Kidney epithelial cell (primary cell): ENCODE data around the gene CLCN4. TPM values are rescaled to one million over a fixed set of nuclear protein-coding genes. Genes with fewer than 3 reads are reported as not detected.

Experiments used
- DNase-seq: peaks from one replicate; pipeline ENCODE4 v3.0.0-alpha.2; 2010; ENCODE audit warnings: low read depth
- H3K27me3 ChIP-seq: 2 replicates; pipeline ENCODE4 v1.6.0; 2011; ENCODE audit warnings: low read length; ENCODE audit not compliant: control insufficient read depth, insufficient read depth
- H3K36me3 ChIP-seq: 2 replicates; pipeline ENCODE4 v1.5.1; 2011; ENCODE audit warnings: low read length; ENCODE audit not compliant: control insufficient read depth, insufficient read depth
- H3K4me3 ChIP-seq: 2 replicates; pipeline ENCODE4 v1.5.1; 2011; ENCODE audit warnings: low read depth, mild to moderate bottlenecking, control low read depth, low read length
- total RNA-seq: library from RNA; depleted of rRNA; stranded (reverse); fragments of >200 nt; gene quantifications from 2 replicates; pipeline ENCODE4 v1.2.3, GENCODE V29; 2015
- TF ChIP-seq, protein P1 (sequence below): IDR thresholded peaks from 2 replicates; pipeline ENCODE4 v1.5.1; 2011; ENCODE audit warnings: mild to moderate bottlenecking, moderate library complexity, low read length, control low read depth, inconsistent platforms; ENCODE audit not compliant: insufficient read depth, poor library complexity, severe bottlenecking

The CLCN4 gene
- total RNA-seq, 1 donor from 2014 or later = 7.3 TPM

DNA sequence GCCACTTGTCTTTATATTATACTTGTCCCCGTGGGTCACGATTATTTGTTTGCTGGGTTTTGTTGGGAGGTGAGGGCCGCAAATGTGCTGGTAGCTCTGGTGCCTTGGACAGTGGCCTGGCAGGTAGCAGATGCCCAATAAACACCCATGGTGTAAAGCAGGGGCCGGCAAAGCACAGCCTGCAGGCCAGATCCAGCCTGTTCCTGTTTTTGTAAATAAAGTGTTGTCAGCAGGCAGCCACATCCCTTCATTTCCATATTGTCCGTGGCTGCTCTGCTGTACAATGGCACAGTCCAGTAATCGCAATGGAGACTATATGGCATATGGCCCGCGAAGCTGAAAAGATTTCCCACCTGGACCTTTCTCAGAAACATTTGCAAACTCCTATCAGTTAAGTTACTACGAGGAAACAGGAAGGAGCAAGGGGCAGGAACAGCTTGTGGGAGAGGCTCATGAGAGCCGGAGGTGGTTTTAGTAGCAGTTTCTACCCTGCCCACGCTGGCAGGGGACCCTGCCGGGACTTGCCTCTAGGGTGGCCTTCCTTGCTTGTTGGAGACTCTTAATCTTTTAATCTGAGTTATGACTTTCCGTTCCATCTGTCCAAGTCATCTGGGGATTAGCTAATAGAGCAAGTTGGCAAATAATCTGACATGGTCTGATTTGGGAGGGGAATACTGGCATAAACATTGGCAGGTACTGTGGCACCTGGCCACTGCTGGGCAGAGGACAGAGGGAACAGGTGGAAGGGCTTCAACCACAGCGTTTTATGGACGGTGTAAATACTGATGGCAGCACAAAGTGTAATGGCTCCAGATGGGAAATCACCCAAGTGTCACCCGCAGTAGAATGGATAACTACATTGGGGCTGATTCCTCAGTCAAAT, 19.6 kb downstream of the CLCN4 start:
- no peak for DNase-seq
- TF ChIP-seq, protein P1, sequence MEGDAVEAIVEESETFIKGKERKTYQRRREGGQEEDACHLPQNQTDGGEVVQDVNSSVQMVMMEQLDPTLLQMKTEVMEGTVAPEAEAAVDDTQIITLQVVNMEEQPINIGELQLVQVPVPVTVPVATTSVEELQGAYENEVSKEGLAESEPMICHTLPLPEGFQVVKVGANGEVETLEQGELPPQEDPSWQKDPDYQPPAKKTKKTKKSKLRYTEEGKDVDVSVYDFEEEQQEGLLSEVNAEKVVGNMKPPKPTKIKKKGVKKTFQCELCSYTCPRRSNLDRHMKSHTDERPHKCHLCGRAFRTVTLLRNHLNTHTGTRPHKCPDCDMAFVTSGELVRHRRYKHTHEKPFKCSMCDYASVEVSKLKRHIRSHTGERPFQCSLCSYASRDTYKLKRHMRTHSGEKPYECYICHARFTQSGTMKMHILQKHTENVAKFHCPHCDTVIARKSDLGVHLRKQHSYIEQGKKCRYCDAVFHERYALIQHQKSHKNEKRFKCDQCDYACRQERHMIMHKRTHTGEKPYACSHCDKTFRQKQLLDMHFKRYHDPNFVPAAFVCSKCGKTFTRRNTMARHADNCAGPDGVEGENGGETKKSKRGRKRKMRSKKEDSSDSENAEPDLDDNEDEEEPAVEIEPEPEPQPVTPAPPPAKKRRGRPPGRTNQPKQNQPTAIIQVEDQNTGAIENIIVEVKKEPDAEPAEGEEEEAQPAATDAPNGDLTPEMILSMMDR = no peak

DNA sequence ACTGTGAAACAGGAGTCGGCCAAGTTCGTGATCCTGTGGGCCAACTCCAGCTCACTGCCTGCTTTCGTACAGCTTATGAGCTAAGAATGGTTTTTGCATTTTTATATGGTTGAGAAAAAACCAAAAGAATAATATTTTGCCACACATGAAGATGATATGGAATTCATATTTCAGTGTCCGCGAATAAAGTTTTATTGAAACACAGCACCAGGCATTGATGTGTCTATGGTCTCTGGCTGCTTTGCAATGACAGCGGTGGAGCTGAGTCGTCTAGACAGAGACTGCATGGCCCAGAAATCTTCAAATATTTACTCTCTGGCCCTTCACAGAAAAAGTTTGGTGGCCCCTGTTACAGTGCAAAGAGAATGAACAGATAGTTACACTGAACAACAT, 20.2 kb downstream of the CLCN4 start:
- no peak overlapping the region for H3K4me3 ChIP-seq
- TF ChIP-seq, protein P1 = no peak
- no peaks in the 10 kb centered on the region for H3K36me3 ChIP-seq
- DNase-seq = no peak
- H3K27me3 ChIP-seq = no peaks in the 10 kb centered on the region

More for the DNA sequence above, 19.6 kb downstream of the CLCN4 start:
- Histone ChIP-seq H3K36me3 (no peaks in the 10 kb centered on the region), H3K4me3 (no peak overlapping the region), H3K27me3 (no peaks in the 10 kb centered on the region)

DNA sequence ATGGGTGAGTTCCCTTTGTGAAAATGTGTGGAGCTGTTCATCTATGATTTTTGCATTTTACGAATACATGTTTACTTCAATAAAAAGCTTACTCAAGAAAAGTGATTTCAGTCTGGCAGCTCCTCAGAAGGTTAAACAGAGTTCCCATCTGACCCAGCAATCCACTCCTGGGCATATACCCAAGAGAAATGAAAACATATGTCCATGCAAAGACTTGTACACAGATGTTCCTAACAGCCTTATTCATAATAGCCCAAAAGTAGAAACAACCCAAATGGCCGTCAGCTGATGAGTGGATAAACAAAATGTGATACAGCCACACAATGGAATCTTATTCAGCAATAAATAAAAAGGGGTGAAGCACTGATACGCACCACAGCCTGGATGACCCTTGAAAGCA, 20.8 kb downstream of the CLCN4 start:
- no peaks in the 10 kb centered on the region for H3K36me3 ChIP-seq
- no peak overlapping the region for H3K4me3 ChIP-seq
- TF ChIP-seq, protein P1 = no peak
- DNase-seq = no peak
- no peaks in the 10 kb centered on the region for H3K27me3 ChIP-seq

DNA sequence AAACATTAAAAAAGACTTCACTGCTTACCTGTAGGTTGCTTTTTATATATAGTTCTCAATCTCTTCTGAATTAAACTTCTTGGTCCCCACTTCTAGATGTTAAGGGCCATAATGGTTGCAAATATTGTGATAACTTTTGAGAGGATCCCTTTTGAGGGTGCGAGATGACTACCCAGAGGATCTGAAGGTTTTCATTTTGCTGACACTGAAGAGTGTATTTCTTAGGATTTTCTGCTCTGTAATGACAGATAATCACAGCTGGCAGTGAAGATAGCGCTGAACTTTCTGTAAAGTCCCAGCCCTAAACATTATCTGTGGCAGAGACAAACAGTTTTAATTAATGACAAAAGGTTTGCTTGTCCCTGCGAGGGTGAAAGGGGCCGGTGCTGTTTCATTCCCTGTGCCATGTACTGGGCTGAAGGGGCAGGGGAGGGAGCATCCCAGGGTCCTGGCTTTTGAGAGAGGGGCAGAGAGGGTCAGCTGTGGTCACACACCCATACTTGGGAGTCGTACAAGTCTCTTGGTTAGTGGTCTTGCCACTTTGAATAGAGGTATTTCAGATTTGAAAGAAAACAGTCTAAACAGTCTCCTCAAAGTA, 22.2 kb downstream of the CLCN4 start:
- TF ChIP-seq, protein P1 = no peak
- Histone ChIP-seq H3K4me3 (no peak overlapping the region), H3K27me3 (no peaks in the 10 kb centered on the region), H3K36me3 (no peaks in the 10 kb centered on the region)
- no peak for DNase-seq

DNA sequence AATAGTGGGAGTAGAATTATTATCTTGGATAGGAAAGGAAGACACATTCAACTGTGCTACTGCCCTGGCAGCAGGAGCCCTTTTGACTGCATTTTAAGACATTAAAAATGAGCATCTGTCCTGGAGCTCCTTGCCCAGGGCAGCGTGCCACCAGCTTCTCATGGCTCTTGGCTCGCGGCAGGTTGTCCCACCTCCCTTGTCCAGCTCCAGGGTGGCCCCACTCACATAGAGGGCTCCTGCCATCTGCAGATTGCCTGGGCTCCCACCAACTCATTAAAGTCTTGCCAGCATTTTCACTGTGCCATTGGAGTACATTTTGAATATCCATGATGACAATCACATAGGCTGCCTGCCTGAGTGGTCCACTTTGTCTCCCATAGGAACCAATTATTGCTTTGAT, 27.0 kb downstream of the CLCN4 start:
- Histone ChIP-seq H3K36me3 (no peaks in the 10 kb centered on the region), H3K4me3 (no peak overlapping the region), H3K27me3 (no peaks in the 10 kb centered on the region)
- TF ChIP-seq, protein P1 = no peak
- no peak for DNase-seq
